Endothelial cell (in vitro differentiated cells): ENCODE measurements around the gene DXO. TPM values are rescaled to one million over a fixed set of nuclear protein-coding genes. Genes with fewer than 3 reads are reported as not detected.

Experiments used
- DNase-seq: peaks from one replicate; pipeline ENCODE4 v3.0.0; 2021; ENCODE audit warnings: low spot score
- H3K27ac Mint-ChIP-seq: one replicate; pipeline ENCODE4 v1.8.0; 2021; ENCODE audit warnings: mixed read lengths, inconsistent platforms; ENCODE audit not compliant: unreplicated experiment
- H3K27me3 Mint-ChIP-seq: one replicate; pipeline ENCODE4 v1.8.0; 2021; ENCODE audit warnings: mild to moderate bottlenecking, moderate library complexity, mixed read lengths, inconsistent platforms; ENCODE audit not compliant: unreplicated experiment
- H3K36me3 Mint-ChIP-seq: one replicate; pipeline ENCODE4 v1.8.0; 2021; ENCODE audit warnings: mild to moderate bottlenecking, low read depth, mixed read lengths, inconsistent platforms; ENCODE audit not compliant: unreplicated experiment
- H3K4me1 Mint-ChIP-seq: one replicate; pipeline ENCODE4 v1.8.0; 2021; ENCODE audit warnings: mild to moderate bottlenecking, mixed read lengths, inconsistent platforms; ENCODE audit not compliant: unreplicated experiment
- H3K4me3 Mint-ChIP-seq: one replicate; pipeline ENCODE4 v1.8.0; 2021; ENCODE audit warnings: mild to moderate bottlenecking, mixed read lengths, inconsistent platforms; ENCODE audit not compliant: unreplicated experiment
- H3K9me3 Mint-ChIP-seq: one replicate; pipeline ENCODE4 v1.8.0; 2021; ENCODE audit warnings: mixed read lengths, inconsistent platforms; ENCODE audit not compliant: unreplicated experiment
- microRNA-seq: library from miRNA; unstranded; fragments of <30 nt; microRNA quantifications from one replicate; pipeline ENCODE4, GENCODE V29; 2020; ENCODE audit not compliant: unreplicated experiment
- total RNA-seq: library from RNA; stranded (reverse); fragmentation: NEBNext Ultra II Directional; extraction: Animal tissue kit (Norgen Biotek cat#: 25700); gene quantifications from one replicate; pipeline ENCODE4 v1.2.1, GENCODE V29; 2021; ENCODE audit not compliant: unreplicated experiment
- TF ChIP-seq, protein P1 (sequence below): fragments of 200-600 bp; sonication (generic); IDR thresholded peaks from one replicate; pipeline ENCODE4 v1.5.0; 2021; ENCODE audit warnings: antibody characterized with exemption; ENCODE audit not compliant: unreplicated experiment

The DXO gene
- total RNA-seq, 1 donor from 2014 or later: 12.6 TPM

DNA sequence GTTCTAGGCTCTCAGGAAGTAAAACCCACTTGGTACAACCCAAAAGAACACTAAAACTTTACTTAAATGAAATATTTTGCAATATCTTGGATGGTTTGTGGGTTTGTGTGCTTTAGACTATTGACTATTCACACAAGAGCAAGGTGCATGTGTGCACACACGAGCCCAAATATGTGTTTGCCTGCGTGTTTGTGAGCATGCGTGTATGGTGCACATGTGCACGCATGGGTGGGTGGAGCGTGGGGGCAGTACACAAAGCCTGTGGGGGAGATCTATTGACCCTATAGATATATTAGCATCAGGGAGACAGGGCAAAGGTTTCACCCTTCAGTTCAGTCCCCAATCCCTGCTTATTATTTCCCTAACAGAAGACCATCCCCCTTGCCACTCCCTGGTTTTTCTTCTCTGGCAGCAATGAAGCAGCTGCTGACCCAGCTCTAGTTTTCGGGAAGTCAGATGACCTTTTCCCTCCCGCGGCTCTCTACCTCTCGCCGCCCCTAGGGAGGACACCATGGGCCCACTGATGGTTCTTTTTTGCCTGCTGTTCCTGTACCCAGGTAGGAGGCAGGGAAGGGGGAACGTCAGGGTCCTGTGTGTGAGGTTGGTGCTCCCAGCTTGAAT is 44.6 kb downstream of the DXO start, which contains the start of gene C2:
Gene C2, plus strand, starts transcription at position 476 of the 621 bp plus-strand sequence. Its CDS starts 36 bp downstream, at position 512.
- Mint-ChIP-seq H3K36me3 (no peaks in the 10 kb centered on the region), H3K9me3 (no peaks in the 10 kb centered on the region), H3K27me3 (no peaks in the 10 kb centered on the region), H3K4me3 (no peak within 1 kb of the TSS), H3K4me1 (no peaks in the 10 kb centered on the region), H3K27ac (no peak within 1 kb of the TSS)
- TF ChIP-seq, protein P1, sequence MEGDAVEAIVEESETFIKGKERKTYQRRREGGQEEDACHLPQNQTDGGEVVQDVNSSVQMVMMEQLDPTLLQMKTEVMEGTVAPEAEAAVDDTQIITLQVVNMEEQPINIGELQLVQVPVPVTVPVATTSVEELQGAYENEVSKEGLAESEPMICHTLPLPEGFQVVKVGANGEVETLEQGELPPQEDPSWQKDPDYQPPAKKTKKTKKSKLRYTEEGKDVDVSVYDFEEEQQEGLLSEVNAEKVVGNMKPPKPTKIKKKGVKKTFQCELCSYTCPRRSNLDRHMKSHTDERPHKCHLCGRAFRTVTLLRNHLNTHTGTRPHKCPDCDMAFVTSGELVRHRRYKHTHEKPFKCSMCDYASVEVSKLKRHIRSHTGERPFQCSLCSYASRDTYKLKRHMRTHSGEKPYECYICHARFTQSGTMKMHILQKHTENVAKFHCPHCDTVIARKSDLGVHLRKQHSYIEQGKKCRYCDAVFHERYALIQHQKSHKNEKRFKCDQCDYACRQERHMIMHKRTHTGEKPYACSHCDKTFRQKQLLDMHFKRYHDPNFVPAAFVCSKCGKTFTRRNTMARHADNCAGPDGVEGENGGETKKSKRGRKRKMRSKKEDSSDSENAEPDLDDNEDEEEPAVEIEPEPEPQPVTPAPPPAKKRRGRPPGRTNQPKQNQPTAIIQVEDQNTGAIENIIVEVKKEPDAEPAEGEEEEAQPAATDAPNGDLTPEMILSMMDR: no peak
- no peak for DNase-seq

DNA sequence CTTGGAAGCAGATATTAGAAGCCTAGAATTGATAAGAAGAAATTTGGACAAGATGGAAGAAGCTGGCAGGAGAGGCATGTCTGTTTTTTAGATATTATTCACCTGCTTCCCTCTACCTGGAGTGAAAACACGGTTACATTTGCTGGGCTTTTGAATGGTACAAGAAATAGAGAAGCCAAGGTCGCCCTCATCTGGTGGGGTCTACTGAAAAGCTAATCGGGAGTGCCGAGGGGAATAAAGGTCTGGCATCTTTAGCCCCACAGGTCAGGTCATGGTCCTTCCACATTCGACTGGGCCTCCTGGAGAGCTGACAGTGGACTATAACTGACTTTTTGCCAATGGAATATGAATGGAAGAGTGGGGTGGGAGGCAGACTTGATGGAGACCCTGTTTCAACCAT is 49.0 kb downstream of the DXO start:
- Mint-ChIP-seq H3K4me1 (no peaks in the 10 kb centered on the region), H3K9me3 (no peaks in the 10 kb centered on the region), H3K27me3 (no peaks in the 10 kb centered on the region), H3K4me3 (no peak overlapping the region), H3K36me3 (no peaks in the 10 kb centered on the region), H3K27ac (no peak overlapping the region)
- TF ChIP-seq, protein P1: no peak
- DNase-seq: no peak

DNA sequence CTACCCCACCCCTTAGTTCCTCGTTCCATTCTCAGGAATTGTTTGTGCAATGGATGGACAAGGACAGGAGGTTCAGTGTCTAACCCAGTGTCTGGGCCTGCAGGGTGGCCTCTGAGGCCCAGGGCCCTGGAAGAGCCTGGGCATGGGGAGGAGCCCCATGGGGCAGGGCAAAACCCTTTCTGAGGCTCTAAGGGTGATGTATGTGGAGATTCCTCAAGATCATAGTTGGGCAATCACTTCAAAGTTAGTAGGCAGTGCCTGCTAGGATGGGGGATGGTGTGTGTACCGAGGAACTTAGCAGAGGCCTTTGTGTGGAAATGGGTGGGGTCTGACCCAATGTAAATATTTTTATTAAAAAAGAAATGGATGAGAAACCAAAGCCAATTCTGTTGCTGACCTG is 51.1 kb downstream of the DXO start:
- DNase-seq: no peak
- Mint-ChIP-seq H3K4me3 (no peak overlapping the region), H3K4me1 (no peaks in the 10 kb centered on the region), H3K27me3 (no peaks in the 10 kb centered on the region), H3K27ac (no peak overlapping the region), H3K36me3 (no peaks in the 10 kb centered on the region), H3K9me3 (no peaks in the 10 kb centered on the region)
- TF ChIP-seq, protein P1: no peak

Small RNAs within 50 kb of the gene (microRNA-seq; reads per million reads assigned to microRNA genes)
- gene MIR1236: 1.6 reads per million, percentile 24 among the genes with 10 or more reads in this experiment

Other genes starting within 250 kb of the DXO start
- not detected for gene MPIG6B, start 248.8 kb downstream of the DXO start, total RNA-seq
- gene DDAH2, start 242.8 kb downstream of the DXO start, total RNA-seq: 145 TPM
- gene CLIC1, start 235.6 kb downstream of the DXO start, total RNA-seq: 420 TPM
- gene MSH5, start 232.1 kb downstream of the DXO start, total RNA-seq: 16.1 TPM
- 2.4 TPM for gene SAPCD1, start 209.5 kb downstream of the DXO start, total RNA-seq
- gene VWA7, start 194.8 kb downstream of the DXO start, total RNA-seq: 0.74 TPM
- gene VARS1, start 176.4 kb downstream of the DXO start, total RNA-seq: 53.0 TPM
- gene LSM2, start 165.2 kb downstream of the DXO start, total RNA-seq: 57.1 TPM
- 0.82 TPM for gene HSPA1L, start 156.9 kb downstream of the DXO start, total RNA-seq
- 27.2 TPM for gene HSPA1A, start 156.6 kb downstream of the DXO start, total RNA-seq
- gene HSPA1B, start 144.4 kb downstream of the DXO start, total RNA-seq: 19.8 TPM
- 31.9 TPM for gene NEU1, start 109.3 kb downstream of the DXO start, total RNA-seq
- 1.6 TPM for gene SLC44A4, start 93.1 kb downstream of the DXO start, total RNA-seq
- 53.4 TPM for gene EHMT2, start 74.4 kb downstream of the DXO start, total RNA-seq
- 9.0 TPM for gene ZBTB12, start 70.1 kb downstream of the DXO start, total RNA-seq
- gene C2, start 44.4 kb downstream of the DXO start, total RNA-seq: 0.82 TPM
- not detected for gene CFB, start 26.0 kb downstream of the DXO start, total RNA-seq
- gene NELFE, start 13.2 kb downstream of the DXO start, total RNA-seq: 47.8 TPM
- 63.4 TPM for gene SKIC2, start 13.0 kb downstream of the DXO start, total RNA-seq
- gene C4A, start 9.9 kb upstream of the DXO start, total RNA-seq: 6.1 TPM
- gene C4B, start 42.7 kb upstream of the DXO start, total RNA-seq: 4.6 TPM
- gene CYP21A2, start 66.3 kb upstream of the DXO start, total RNA-seq: 0.44 TPM
- gene TNXB, start 137.2 kb upstream of the DXO start, total RNA-seq: 7.5 TPM
- gene ATF6B, start 156.1 kb upstream of the DXO start, total RNA-seq: 72.9 TPM
- 5.2 TPM for gene FKBPL, start 158.2 kb upstream of the DXO start, total RNA-seq
- 2.1 TPM for gene PRRT1, start 179.8 kb upstream of the DXO start, total RNA-seq
- 44.4 TPM for gene PPT2, start 182.0 kb upstream of the DXO start, total RNA-seq
- gene EGFL8, start 192.5 kb upstream of the DXO start, total RNA-seq: 37.4 TPM
- gene AGPAT1, start 203.9 kb upstream of the DXO start, total RNA-seq: 93.3 TPM
- gene RNF5, start 206.3 kb upstream of the DXO start, total RNA-seq: 44.4 TPM
- gene AGER, start 212.1 kb upstream of the DXO start, total RNA-seq: 42.2 TPM
- 308 TPM for gene PBX2, start 218.1 kb upstream of the DXO start, total RNA-seq
- gene GPSM3, start 220.5 kb upstream of the DXO start, total RNA-seq: 49.0 TPM